Activated gamma-delta T cell (primary cell): Measurements from ENCODE around the gene KLRF1.
A peak's percentile ranks its signal among the peaks of the same experiment; 100 is the strongest.

Experiments
- DNase-seq: peaks from one replicate; lab custom pipeline; 2025; lab: John Stamatoyannopoulos, UW

The KLRF1 gene

GRCh38 chr12:9809338-9809737 lies 17.9 kb upstream of the KLRF1 start:
- DNase-seq = no peak

- DNase-seq = no peak
Measured at GRCh38 chr12:9809866-9810265, 17.4 kb upstream of the KLRF1 start.

- DNase-seq = no peak
Measured at GRCh38 chr12:9810671-9811070, 16.6 kb upstream of the KLRF1 start.

GRCh38 chr12:9811621-9812020 lies 15.7 kb upstream of the KLRF1 start:
- no peak for DNase-seq

- peak; percentile 69 for DNase-seq
Measured at GRCh38 chr12:9813821-9814798, 13.2 kb upstream of the KLRF1 start.

- DNase-seq = no peak
Measured at GRCh38 chr12:9820281-9820930, 6.9 kb upstream of the KLRF1 start.

DNA sequence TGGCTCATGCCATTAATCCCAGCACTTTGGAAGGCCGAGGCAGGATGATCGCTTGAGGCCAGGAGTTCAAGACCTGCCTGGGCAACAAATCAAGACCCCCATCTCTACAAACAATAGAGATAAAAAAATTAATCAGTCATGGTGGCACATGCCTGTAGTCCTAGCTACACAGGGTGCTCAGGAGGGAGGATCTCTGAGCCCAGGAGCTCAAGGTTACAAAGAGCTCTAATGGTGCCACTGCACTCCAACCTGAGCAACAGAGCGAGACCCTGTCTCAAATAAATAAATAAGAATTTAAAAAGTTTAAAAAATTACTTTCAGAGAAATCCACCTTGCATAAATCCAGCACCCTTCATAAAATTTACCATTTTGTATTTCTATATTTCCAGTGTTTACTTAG lies 2.2 kb downstream of the KLRF1 start:
- DNase-seq = no peak

DNA sequence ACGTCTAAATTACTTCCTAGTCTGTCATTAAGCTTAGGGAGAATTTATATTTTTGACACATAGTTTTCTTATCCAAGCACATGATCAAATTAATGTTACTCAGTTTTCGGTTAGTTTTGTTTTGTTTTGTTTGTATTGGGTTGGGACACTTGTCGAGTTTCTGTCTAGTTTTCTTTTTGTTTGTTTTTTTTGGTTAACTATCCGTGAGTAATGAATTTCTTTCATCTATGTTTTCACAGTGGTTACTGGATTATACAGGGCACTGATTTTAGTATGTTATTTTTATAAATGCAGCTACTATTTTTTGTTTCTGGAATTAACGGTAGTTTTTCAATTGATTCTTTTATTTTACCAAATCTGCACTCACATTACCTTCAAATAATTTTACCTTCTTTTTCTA lies 2.7 kb downstream of the KLRF1 start:
- no peak for DNase-seq

GRCh38 chr12:9831720-9832119 lies 4.4 kb downstream of the KLRF1 start:
- DNase-seq = no peak

DNA sequence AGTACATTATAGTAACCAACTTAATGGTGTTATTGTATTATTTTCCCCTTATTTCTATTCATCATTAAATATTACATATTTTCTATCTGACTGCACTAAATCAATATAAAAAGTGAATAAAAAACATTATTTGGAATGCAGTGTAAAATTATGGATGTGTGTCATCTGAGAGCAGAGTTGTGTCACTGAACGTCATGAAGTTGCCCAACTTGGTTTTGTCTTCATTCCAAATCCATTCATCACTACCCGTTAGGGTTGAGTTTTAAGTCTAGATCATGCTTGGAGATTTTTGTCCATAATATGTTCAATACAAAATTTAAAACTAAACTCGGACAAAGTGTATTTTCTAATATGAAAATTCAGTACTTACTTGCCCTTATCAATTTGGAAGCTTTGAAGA lies 16.1 kb downstream of the KLRF1 start:
- no peak for DNase-seq

- DNase-seq = no peak
Measured at GRCh38 chr12:9848899-9849298, 21.6 kb downstream of the KLRF1 start.

GRCh38 chr12:9851050-9851449 lies 23.8 kb downstream of the KLRF1 start:
- DNase-seq = no peak

GRCh38 chr12:9851927-9852326 lies 24.6 kb downstream of the KLRF1 start:
- DNase-seq = no peak

DNA sequence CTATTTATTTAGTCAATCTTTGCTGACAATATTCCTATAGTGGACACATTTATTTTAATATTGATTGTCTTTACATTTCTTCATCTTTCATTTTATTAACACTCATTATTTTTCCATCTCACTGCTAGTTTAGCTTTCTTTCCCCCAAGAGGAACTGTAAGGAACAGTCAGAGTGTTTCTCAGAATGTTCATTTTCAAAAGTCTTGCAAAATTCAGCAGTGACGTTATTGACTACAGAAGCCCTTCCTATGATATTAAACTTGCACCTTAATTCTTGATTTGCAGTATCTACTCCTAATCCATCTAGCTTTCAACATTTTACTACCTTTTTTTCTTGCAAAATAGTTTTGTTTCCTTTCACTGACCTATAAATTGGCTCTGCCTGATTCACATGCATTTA lies 28.9 kb downstream of the KLRF1 start:
- DNase-seq = no peak

DNA sequence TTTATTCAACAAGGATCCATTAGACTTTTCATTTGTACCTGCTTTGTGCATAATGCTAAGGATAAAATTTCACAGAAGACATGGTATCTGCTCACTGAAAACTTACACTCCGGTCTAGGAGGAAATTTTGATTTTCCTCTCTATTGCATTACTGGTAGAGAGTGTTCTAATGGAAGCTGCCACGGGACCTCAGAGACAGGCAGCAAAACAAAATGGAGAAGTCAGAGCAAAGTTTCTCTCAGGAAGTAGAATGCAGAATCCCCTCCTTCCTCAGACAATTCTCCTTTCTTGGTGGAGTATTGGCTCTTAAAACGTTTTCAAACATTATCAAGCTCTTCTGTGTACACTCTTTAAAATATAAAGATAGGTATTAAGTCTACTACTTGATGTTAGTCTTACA lies 29.6 kb downstream of the KLRF1 start:
- DNase-seq = no peak

DNA sequence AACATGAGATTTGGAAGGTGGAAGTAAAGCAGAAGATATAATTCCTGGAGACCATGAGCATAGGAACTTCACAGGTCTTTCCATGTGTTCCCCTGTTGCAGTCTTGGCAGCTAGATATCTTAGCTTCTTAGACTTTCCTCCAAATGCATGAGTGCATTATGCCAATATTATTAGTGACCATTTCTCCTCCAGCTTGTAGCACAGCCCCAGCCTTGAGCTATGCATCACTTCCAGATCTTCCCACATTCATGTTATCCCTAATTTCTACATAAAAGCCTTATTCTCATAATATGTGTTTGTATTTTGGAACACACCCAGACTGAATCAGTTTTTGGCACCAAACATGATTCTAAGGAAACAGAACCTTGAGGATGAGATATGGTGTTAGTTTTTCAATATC lies 30.9 kb downstream of the KLRF1 start:
- DNase-seq = no peak

- DNase-seq = no peak
Measured at GRCh38 chr12:9864913-9865675, 37.8 kb downstream of the KLRF1 start.

GRCh38 chr12:9866860-9867269 lies 39.6 kb downstream of the KLRF1 start:
- no peak for DNase-seq

- DNase-seq = no peak
Measured at GRCh38 chr12:9867531-9867930, 40.2 kb downstream of the KLRF1 start.

GRCh38 chr12:9868311-9868801 lies 41.1 kb downstream of the KLRF1 start:
- DNase-seq = no peak

GRCh38 chr12:9868951-9869306 lies 41.6 kb downstream of the KLRF1 start:
- DNase-seq = no peak
